BLaER1 treated with 17β-estradiol and CSF1 and Interleukin-3, amounts not matched to agents 10 nM and 100 nM (cell line): Measurements from ENCODE around the gene UGT1A10.

Experiments
- H3K27ac ChIP-seq, 11 experiments: shearing (Covaris generic); formaldehyde crosslinking; 2 replicates each; pipeline ENCODE4 v1.8.1; 2022
- H3K27me3 ChIP-seq, 11 experiments: shearing (Covaris generic); formaldehyde crosslinking; 2 replicates each; pipeline ENCODE4 v1.8.1; 2022
- H3K36me3 ChIP-seq, 11 experiments: shearing (Covaris generic); formaldehyde crosslinking; 2 replicates each; pipeline ENCODE4 v1.8.1; 2022
- H3K4me1 ChIP-seq, 10 experiments: shearing (Covaris generic); formaldehyde crosslinking; 2 replicates each; pipeline ENCODE4 v1.8.1; 2022
- H3K4me2 ChIP-seq, 11 experiments: shearing (Covaris generic); formaldehyde crosslinking; 2 replicates each; pipeline ENCODE4 v1.8.1; 2022
- H3K4me3 ChIP-seq, 10 experiments: shearing (Covaris generic); formaldehyde crosslinking; 2 replicates each; pipeline ENCODE4 v1.8.1; 2022
- H3K9ac ChIP-seq, 11 experiments: shearing (Covaris generic); formaldehyde crosslinking; 2 replicates each; pipeline ENCODE4 v1.8.1; 2022
- H3K9me3 ChIP-seq, 11 experiments: shearing (Covaris generic); formaldehyde crosslinking; replicated peaks in 1 of 11; 2 replicates each; pipeline ENCODE4 v1.8.1; 2022
- H4K20me1 ChIP-seq, 11 experiments: shearing (Covaris generic); formaldehyde crosslinking; 2 replicates each; pipeline ENCODE4 v1.8.1; 2022
- Cebpa-rat ChIP-seq, 11 experiments: shearing (Covaris generic); IDR thresholded peaks; 2 replicates each; pipeline ENCODE4 v1.8.1; 2022

UGT1A10 gene

DNA sequence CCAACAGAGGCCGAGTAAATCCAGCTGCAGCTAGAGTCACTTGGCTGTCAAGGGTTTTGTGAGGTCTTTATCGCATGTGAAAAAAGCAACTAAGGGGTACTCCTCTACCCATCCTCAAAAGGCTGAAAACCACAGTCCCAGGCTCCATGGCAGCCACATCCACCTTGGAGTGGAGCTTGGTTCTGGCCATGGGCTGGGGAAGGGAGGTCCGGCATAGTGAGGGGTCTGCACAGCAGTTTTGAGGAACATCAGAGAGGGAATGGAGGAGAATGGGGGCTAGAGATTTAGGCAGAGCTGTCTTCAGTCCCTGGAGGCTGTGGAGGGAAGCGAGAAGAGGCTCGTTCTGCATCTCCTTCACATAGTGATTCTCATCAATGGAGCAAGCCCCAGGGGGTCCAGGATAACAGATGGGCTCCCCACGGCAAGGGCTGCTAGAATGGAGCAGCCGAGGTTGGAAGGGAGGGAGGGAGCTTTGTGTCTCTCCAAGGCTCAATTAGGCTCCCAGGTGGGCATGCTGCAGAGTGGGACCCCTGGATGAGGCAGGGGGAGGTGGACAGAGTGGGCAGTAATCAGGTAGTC lies 162.9 kb downstream of the UGT1A10 start:
- H3K27ac ChIP-seq, result no peak overlapping the region
- no peak for TF ChIP-seq Cebpa-rat (IDR thresholded peaks at IDR 0.05)
- H3K4me2 ChIP-seq, result no peak overlapping the region
- H3K9me3 ChIP-seq, result no peaks in the 10 kb centered on the region
- H3K4me3 ChIP-seq, result no peak overlapping the region
- H4K20me1 ChIP-seq, result no peaks in the 10 kb centered on the region
- H3K9ac ChIP-seq, result no peak overlapping the region
- no peaks in the 10 kb centered on the region for H3K36me3 ChIP-seq
- H3K27me3 ChIP-seq, result no peaks in the 10 kb centered on the region
- H3K4me1 ChIP-seq, result peaks cover 5 to 12% (median 10%) of the 10 kb centered on the region in 10 experiments; a peak in 18 of 20 replicates

- H4K20me1 ChIP-seq, result no peaks in the 10 kb centered on the region
- peaks cover 5 to 12% (median 10%) of the 10 kb centered on the region in 10 experiments; a peak in 18 of 20 replicates for H3K4me1 ChIP-seq
- no peak overlapping the region for H3K27ac ChIP-seq
- no peaks in the 10 kb centered on the region for H3K27me3 ChIP-seq
- no peak for TF ChIP-seq Cebpa-rat (IDR thresholded peaks at IDR 0.05)
- H3K9me3 ChIP-seq, result no peaks in the 10 kb centered on the region
- H3K36me3 ChIP-seq, result no peaks in the 10 kb centered on the region
- H3K4me2 ChIP-seq, result no peak overlapping the region
- H3K4me3 ChIP-seq, result no peak overlapping the region
- no peak overlapping the region for H3K9ac ChIP-seq
These were observed 163.5 kb downstream of the UGT1A10 start for GRCh38 chr2:233799716-233800115.

DNA sequence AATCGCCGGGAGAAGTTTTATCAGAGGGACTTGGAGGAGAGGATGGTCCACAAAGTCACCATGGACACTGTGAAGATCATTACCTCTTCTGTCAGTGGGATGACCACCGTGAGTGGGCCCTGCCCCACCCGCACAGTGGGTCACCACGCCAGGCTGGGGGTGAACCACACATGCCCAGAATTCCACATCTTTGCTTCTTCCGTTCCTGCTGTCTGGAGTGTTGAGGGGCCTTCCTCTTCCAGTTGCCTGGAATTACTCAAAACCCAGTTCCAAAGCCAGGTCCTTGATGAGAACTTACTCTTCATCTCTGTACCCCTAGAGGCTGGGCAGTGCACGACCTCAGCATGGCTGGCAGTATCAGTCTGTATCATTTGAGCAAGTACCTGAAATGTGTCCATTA lies 164.0 kb downstream of the UGT1A10 start:
- no peaks in the 10 kb centered on the region for H4K20me1 ChIP-seq
- no peaks in the 10 kb centered on the region for H3K9me3 ChIP-seq
- H3K4me3 ChIP-seq, result no peak overlapping the region
- no peak overlapping the region for H3K27ac ChIP-seq
- H3K4me1 ChIP-seq, result peaks cover 5 to 12% (median 10%) of the 10 kb centered on the region in 10 experiments; a peak in 18 of 20 replicates
- no peaks in the 10 kb centered on the region for H3K27me3 ChIP-seq
- H3K9ac ChIP-seq, result no peak overlapping the region
- H3K4me2 ChIP-seq, result no peak overlapping the region
- H3K36me3 ChIP-seq, result no peaks in the 10 kb centered on the region
- TF ChIP-seq Cebpa-rat (IDR thresholded peaks at IDR 0.05), result no peak

DNA sequence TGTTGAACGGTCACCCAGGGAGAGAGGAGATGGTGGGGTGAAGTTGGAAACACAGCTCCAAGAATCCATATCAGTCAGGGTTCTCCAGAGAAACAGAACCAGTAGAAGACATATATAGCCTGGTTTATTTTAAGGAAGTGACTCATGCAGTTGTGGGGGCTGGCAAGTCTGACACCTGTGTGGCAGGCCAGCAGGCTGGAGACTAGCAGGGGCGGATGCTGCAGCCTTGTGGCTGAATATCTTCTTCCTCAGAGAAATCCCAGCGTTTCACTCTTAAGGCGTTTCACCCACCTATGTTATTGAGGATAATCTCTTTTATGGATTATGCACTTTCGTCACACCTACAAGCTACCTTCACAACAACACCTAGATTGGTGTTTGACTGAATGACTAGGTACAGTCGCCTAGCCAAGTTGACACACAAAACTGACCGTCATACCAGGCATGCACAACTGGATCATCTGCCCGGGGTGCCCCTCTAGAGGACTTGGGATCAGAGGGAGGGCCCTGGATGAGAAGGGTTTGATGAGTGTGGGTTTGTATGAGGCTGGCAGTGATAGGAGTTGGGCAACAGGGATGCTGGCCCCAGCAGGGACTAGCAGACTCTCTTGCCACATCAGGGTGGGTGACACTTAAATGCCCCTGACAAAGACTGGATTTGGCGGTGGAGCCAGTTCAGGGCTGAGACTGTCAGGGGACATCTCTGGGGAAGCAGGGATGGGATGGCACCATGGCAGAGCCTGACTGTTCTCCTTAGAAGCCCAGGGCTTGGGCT lies 165.3 kb downstream of the UGT1A10 start:
- Histone ChIP-seq H3K4me1 (peaks cover 5 to 12% (median 10%) of the 10 kb centered on the region in 10 experiments; a peak in 18 of 20 replicates), H3K4me3 (no peak overlapping the region), H3K9me3 (no peaks in the 10 kb centered on the region), H3K27ac (no peak overlapping the region), H4K20me1 (no peaks in the 10 kb centered on the region), H3K9ac (no peak overlapping the region), H3K27me3 (no peaks in the 10 kb centered on the region), H3K36me3 (no peaks in the 10 kb centered on the region), H3K4me2 (peak overlapping the region in 10 of 11 experiments; percentile 13 to 52 (median 38); a peak in 16 of 22 replicates)
- no peak for TF ChIP-seq Cebpa-rat (IDR thresholded peaks at IDR 0.05)

- peak overlapping the region in 1 of 11 experiments; percentile 41; a peak in 2 of 22 replicates for H3K4me2 ChIP-seq
- H3K4me3 ChIP-seq, result no peak overlapping the region
- TF ChIP-seq Cebpa-rat (IDR thresholded peaks at IDR 0.05), result no peak
- no peak overlapping the region for H3K9ac ChIP-seq
- peaks cover 5 to 12% (median 10%) of the 10 kb centered on the region in 10 experiments; a peak in 18 of 20 replicates for H3K4me1 ChIP-seq
- no peak overlapping the region for H3K27ac ChIP-seq
- no peaks in the 10 kb centered on the region for H3K36me3 ChIP-seq
- no peaks in the 10 kb centered on the region for H3K27me3 ChIP-seq
- peaks cover 0 to 3% (median 0%) of the 10 kb centered on the region in 11 experiments; a peak in 1 of 22 replicates for H3K9me3 ChIP-seq
- no peaks in the 10 kb centered on the region for H4K20me1 ChIP-seq
These were observed 166.0 kb downstream of the UGT1A10 start for GRCh38 chr2:233802132-233802815.

GRCh38 chr2:233803292-233803911 lies 167.2 kb downstream of the UGT1A10 start:
- Histone ChIP-seq H3K9me3 (peaks cover 0 to 5% (median 0%) of the 10 kb centered on the region in 11 experiments; a peak in 1 of 22 replicates), H3K4me1 (peaks cover 5 to 12% (median 10%) of the 10 kb centered on the region in 10 experiments; a peak in 18 of 20 replicates), H3K27me3 (no peaks in the 10 kb centered on the region), H3K27ac (no peak overlapping the region), H4K20me1 (no peaks in the 10 kb centered on the region), H3K4me2 (no peak overlapping the region), H3K4me3 (no peak overlapping the region), H3K9ac (no peak overlapping the region), H3K36me3 (no peaks in the 10 kb centered on the region)
- TF ChIP-seq Cebpa-rat (IDR thresholded peaks at IDR 0.05), result no peak

DNA sequence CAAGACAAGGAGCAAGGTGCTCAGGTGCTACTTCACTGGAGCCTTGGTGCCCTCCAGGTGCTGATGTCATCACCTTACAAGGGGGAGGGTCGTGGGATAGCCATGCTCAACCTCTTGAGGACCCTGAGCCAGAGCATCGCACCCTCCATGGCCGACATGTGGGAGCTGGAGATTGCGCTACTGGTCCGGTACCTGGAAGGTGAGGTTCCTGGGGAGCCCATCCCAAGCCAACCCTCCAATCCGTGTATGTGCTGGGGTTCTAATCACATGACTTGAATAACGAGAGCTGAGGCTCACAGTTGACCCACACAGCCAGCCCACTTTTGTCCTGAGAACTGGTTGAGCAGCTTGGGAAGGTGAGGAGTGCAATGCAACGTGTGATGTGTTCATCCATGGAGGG lies 167.7 kb downstream of the UGT1A10 start:
- Histone ChIP-seq H3K27me3 (no peaks in the 10 kb centered on the region), H3K4me1 (peaks cover 5 to 12% (median 10%) of the 10 kb centered on the region in 10 experiments; a peak in 18 of 20 replicates), H3K27ac (no peak overlapping the region), H3K9ac (no peak overlapping the region), H3K9me3 (peaks cover 0 to 5% (median 0%) of the 10 kb centered on the region in 11 experiments; a peak in 1 of 22 replicates), H3K4me3 (no peak overlapping the region), H3K4me2 (no peak overlapping the region), H4K20me1 (no peaks in the 10 kb centered on the region), H3K36me3 (no peaks in the 10 kb centered on the region)
- TF ChIP-seq Cebpa-rat (IDR thresholded peaks at IDR 0.05), result no peak

DNA sequence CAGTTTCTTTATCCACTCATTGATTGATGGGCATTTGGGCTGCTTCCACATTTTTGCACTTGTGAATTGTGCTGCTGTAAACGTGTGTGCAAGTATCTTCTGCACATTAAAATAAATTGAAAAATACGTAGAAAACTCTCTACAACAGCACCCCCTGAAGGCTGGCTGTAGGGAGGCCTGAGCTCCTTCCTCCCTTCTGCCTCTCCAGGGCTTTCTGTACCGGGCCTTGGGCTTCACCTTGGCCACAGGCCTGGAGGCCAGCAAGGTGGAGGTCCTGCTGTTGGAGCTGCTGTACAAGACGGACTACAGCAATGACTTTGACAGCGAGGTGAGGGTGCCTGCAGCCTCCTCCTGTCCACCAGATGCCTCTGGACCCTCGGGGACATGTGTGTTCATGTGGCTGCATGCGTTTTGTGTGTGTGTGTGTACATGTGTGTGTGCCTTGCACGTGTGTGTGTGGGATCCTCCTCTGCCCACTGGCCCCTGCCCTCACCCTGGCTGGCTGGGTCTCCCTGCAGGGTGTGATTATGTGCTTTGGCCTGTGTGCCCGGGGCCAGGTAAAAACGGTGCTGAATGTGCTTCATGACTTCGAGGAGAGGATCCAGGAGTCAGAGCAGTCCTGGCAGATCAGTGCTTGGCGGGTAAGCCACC lies 171.1 kb downstream of the UGT1A10 start:
- Histone ChIP-seq H4K20me1 (no peaks in the 10 kb centered on the region), H3K27ac (no peak overlapping the region), H3K4me2 (no peak overlapping the region), H3K9me3 (peaks cover 0 to 9% (median 0%) of the 10 kb centered on the region in 11 experiments; a peak in 4 of 22 replicates), H3K9ac (no peak overlapping the region), H3K4me3 (no peak overlapping the region), H3K36me3 (no peaks in the 10 kb centered on the region), H3K4me1 (no peaks in the 10 kb centered on the region), H3K27me3 (no peaks in the 10 kb centered on the region)
- no peak for TF ChIP-seq Cebpa-rat (IDR thresholded peaks at IDR 0.05)
